ENCODE measurements around the gene NANOGP8.

- TF ChIP-seq CTCF (IDR thresholded peaks at IDR 0.05; ENCODE audit: low read depth, low read length) (no peak), EZH2phosphoT487 (IDR thresholded peaks at IDR 0.05; ENCODE audit: low read depth) (no peak)
Observed at GRCh38 chr15:35118960-35119359, 33.9 kb upstream of the NANOGP8 start.

All from OCI-LY3 (cell line).